VCaP (cell line): ENCODE measurements around the gene COL9A3.

ENCODE experiments used
- H3K27ac ChIP-seq: fragments of 450-650 bp; 2 replicates; pipeline ENCODE4 v1.5.1; 2017
- TF ChIP-seq, protein P1 (sequence below): fragments of 450-650 bp; conservative IDR thresholded peaks from 2 replicates; pipeline ENCODE4 v1.5.1; 2017; ENCODE audit warnings: mild to moderate bottlenecking, moderate library complexity

The COL9A3 gene

GRCh38 chr20:62771396-62772102 lies 45.3 kb upstream of the COL9A3 start:
- no peak overlapping the region for H3K27ac ChIP-seq

DNA sequence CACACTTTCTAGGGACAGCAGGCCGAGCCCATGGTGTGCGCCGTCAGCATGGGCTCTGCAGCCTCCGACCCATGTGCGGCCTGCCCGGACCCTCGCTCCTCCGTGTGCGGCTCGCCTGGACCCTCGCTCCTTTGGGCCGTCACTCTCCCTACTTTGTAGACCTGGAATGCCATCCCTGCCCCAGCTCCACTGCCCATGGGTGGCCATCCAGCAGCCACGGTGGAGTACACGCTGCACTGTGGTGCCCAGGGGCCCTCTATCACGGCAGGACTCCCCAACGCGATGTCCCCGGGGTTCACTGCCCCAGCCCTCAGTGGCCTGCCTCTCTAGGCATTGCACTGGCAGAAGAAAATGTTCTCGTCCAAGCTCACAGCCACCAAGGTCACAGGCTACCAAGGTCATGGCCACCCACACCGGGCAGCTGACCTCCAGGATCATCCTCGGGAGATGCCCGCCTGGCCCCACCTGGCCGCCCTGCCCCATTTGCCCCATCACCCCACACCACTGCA lies 44.7 kb upstream of the COL9A3 start:
- TF ChIP-seq, protein P1, sequence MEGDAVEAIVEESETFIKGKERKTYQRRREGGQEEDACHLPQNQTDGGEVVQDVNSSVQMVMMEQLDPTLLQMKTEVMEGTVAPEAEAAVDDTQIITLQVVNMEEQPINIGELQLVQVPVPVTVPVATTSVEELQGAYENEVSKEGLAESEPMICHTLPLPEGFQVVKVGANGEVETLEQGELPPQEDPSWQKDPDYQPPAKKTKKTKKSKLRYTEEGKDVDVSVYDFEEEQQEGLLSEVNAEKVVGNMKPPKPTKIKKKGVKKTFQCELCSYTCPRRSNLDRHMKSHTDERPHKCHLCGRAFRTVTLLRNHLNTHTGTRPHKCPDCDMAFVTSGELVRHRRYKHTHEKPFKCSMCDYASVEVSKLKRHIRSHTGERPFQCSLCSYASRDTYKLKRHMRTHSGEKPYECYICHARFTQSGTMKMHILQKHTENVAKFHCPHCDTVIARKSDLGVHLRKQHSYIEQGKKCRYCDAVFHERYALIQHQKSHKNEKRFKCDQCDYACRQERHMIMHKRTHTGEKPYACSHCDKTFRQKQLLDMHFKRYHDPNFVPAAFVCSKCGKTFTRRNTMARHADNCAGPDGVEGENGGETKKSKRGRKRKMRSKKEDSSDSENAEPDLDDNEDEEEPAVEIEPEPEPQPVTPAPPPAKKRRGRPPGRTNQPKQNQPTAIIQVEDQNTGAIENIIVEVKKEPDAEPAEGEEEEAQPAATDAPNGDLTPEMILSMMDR: no peak
- H3K27ac ChIP-seq: no peak overlapping the region

More at GRCh38 chr20:62771396-62772102, 45.3 kb upstream of the COL9A3 start:
- TF ChIP-seq, protein P1: no peak

DNA sequence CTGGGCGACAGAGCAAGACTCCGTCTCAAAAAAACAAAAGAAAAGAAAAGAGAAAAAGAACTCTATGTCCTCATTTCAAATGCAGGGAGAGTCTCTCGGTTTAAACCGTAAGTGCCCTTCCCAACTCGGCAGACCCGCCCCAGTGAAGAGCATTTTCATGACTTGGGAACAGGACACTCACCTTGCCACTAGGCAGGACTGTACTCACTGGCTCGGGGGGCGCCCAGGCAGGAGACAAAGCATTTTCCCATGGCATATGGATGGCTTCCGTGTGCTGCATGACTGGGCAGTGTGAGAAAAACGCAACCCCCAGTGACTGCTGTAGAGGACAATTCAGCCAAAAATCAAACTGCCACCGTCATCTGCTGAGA lies 44.2 kb upstream of the COL9A3 start:
- TF ChIP-seq, protein P1: no peak
- no peak overlapping the region for H3K27ac ChIP-seq

DNA sequence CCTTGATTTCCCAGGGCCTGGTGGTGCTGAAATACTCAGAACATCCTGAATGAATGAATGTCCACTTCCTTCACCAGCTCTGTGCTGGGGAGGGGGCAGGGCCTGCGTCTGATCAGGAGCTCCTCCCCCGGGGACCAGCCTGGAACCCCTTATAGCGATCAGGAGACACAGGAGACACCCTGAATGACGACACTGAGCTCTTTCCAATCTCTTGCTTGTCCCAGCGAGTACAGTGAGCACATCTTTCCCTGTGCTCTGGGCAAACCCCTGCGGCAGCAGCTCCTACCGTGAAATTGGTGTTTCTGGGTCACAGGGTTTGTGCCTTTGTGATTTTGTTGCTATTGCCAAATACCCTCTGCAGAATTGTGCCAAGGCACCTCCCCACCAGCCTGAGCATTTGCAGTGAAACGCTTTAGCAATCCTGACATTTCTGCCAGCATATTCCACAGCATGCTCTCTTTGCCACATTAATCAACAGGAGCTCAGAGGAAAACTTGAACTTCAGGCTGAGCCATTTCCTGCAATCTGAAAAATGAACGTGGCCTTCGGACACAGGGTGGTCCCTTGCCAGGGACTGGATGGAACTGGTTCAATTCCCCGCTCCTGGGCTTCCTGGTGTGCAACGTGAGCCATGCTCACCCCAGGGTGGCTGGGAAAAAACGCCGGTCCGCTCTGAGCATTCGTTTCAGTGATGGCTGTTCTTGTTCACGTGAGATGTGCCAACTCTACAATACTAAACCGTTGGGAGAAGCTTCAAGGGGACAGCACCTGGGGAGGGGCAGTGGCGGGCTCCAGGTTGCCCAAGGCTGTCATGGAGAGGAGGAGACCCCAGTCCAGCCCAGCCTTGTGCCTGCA lies 43.6 kb upstream of the COL9A3 start:
- TF ChIP-seq, protein P1: no peak
- H3K27ac ChIP-seq: no peak overlapping the region

DNA sequence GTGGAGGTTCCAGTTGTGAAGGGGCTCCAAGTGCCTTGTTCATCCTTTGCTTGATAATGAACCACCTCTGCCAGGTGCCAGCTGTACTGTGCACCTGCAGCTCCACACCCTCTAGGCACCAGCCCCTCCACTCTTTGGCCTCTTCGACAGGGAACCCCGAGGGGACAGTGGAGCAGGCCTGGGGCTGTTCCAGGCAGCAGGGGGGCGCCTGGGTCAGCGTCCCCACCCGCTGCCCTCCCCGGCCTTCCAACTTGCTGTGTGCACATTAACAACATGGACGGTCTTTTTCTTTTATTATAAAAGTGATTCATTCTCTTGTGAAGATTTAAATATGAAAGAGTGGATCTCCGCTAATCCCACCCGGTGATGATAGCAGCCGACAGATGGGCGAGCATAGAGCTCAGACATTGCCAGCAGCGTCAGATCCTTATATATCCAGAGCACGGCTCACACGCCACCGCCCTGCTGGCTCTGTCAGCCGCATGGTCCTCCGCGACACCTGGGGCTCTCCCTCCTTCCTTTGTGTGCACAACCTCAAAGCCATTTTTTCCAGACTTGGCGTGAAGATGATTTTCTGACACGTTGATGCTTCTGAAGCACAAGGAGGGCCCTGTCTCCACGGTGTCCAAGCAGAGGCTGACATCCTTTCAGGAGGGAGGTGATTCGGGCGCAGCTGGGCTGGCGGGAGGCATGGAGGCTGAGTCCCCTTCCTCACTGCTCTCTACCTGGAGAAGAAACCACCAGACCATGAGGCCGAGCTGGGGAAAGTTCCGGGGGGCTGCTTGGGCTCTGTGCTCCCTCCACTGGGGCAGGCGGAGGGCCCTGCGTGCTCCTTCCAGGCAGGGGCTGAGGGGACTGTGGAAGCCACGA lies 42.8 kb upstream of the COL9A3 start:
- no peak overlapping the region for H3K27ac ChIP-seq
- TF ChIP-seq, protein P1: no peak

GRCh38 chr20:62774762-62775161 lies 42.1 kb upstream of the COL9A3 start:
- TF ChIP-seq, protein P1: no peak
- no peak overlapping the region for H3K27ac ChIP-seq
